ENCODE measurements around the gene WIPF1. TPM values are rescaled to one million over a fixed set of nuclear protein-coding genes. Genes with fewer than 3 reads are reported as not detected.
"Not testable (repeated sequence)": the region's sequence is repeated elsewhere in the genome, so short reads cannot be mapped to it uniquely, and the experiment has no call there.

The WIPF1 gene
- total RNA-seq, 1 donor from 2014 or later = 20.1 TPM

- Mint-ChIP-seq H3K27me3 (ENCODE audit: low read depth) (no peaks in the 10 kb centered on the region), H3K9me3 (peaks cover 4% of the 10 kb centered on the region), H3K4me1 (peaks cover 4% of the 10 kb centered on the region), H3K4me3 (no peak overlapping the region), H3K36me3 (ENCODE audit: low read depth) (peaks cover 5% of the 10 kb centered on the region), H3K27ac (ENCODE audit: unreplicated experiment) (no peak overlapping the region)
- TF ChIP-seq CTCF (conservative IDR thresholded peaks at IDR 0.05) = no peak
- DNase-seq (ENCODE audit: low read depth, low spot score) = no peak
Observed at GRCh38 chr2:174551697-174552096, 45.9 kb downstream of the WIPF1 start.

GRCh38 chr2:174548646-174549045, 49.0 kb downstream of the WIPF1 start:
- H3K27ac Mint-ChIP-seq (ENCODE audit: unreplicated experiment); H3K9me3 Mint-ChIP-seq: not testable (repeated sequence)
- peaks cover 23% of the 10 kb centered on the region for H3K4me1 Mint-ChIP-seq

GRCh38 chr2:174548021-174548420, 49.6 kb downstream of the WIPF1 start:
- not testable (repeated sequence) for H3K4me3 Mint-ChIP-seq; DNase-seq (ENCODE audit: low read depth, low spot score); H3K9me3 Mint-ChIP-seq; H3K36me3 Mint-ChIP-seq (ENCODE audit: low read depth); H3K27ac Mint-ChIP-seq (ENCODE audit: unreplicated experiment); H3K27me3 Mint-ChIP-seq (ENCODE audit: low read depth)
- peaks cover 23% of the 10 kb centered on the region for H3K4me1 Mint-ChIP-seq

More at GRCh38 chr2:174548646-174549045, 49.0 kb downstream of the WIPF1 start:
- H3K27me3 Mint-ChIP-seq (ENCODE audit: low read depth); H3K4me3 Mint-ChIP-seq; DNase-seq (ENCODE audit: low read depth, low spot score); H3K36me3 Mint-ChIP-seq (ENCODE audit: low read depth): not testable (repeated sequence)

GRCh38 chr2:174546519-174547506, 50.8 kb downstream of the WIPF1 start:
- Mint-ChIP-seq H3K27me3 (ENCODE audit: low read depth) (no peaks in the 10 kb centered on the region), H3K27ac (ENCODE audit: unreplicated experiment) (no peak overlapping the region), H3K4me3 (no peak overlapping the region), H3K36me3 (ENCODE audit: low read depth) (no peaks in the 10 kb centered on the region), H3K9me3 (peaks cover 2% of the 10 kb centered on the region), H3K4me1 (peaks cover 23% of the 10 kb centered on the region)
- TF ChIP-seq CTCF (conservative IDR thresholded peaks at IDR 0.05) = peak; percentile 47
- DNase-seq (ENCODE audit: low read depth, low spot score) = no peak

GRCh38 chr2:174545240-174545639, 52.4 kb downstream of the WIPF1 start:
- Mint-ChIP-seq H3K4me3 (no peak overlapping the region), H3K4me1 (peaks cover 23% of the 10 kb centered on the region), H3K9me3 (peaks cover 2% of the 10 kb centered on the region), H3K36me3 (ENCODE audit: low read depth) (no peaks in the 10 kb centered on the region), H3K27me3 (ENCODE audit: low read depth) (no peaks in the 10 kb centered on the region), H3K27ac (ENCODE audit: unreplicated experiment) (no peak overlapping the region)
- DNase-seq (ENCODE audit: low read depth, low spot score) = no peak
- TF ChIP-seq CTCF (conservative IDR thresholded peaks at IDR 0.05) = no peak

- Mint-ChIP-seq H3K9me3 (peaks cover 2% of the 10 kb centered on the region), H3K27me3 (ENCODE audit: low read depth) (no peaks in the 10 kb centered on the region), H3K4me1 (peaks cover 23% of the 10 kb centered on the region), H3K27ac (ENCODE audit: unreplicated experiment) (peak overlapping the region; percentile 48), H3K36me3 (ENCODE audit: low read depth) (no peaks in the 10 kb centered on the region), H3K4me3 (no peak overlapping the region)
- TF ChIP-seq CTCF (conservative IDR thresholded peaks at IDR 0.05) = no peak
- DNase-seq (ENCODE audit: low read depth, low spot score) = no peak
Observed at GRCh38 chr2:174544802-174545201, 52.8 kb downstream of the WIPF1 start.
